NCI-H1694 (cell line): Measurements from ENCODE around the gene SECISBP2L.

ENCODE experiments used
- DNase-seq: peaks from one replicate; lab custom pipeline; 2025; lab: John Stamatoyannopoulos, UW

SECISBP2L gene

GRCh38 chr15:48963524-48964113 is 82.6 kb downstream of the SECISBP2L start, which contains the start of gene SHC4:
Gene SHC4 (minus strand): TSS chr15:48963919. CDS start chr15:48963015, 904 bp downstream.
- peak; percentile 61 for DNase-seq

- no peak for DNase-seq
These were observed 83.4 kb downstream of the SECISBP2L start for GRCh38 chr15:48962662-48963523.

- DNase-seq = no peak
These were observed 90.3 kb downstream of the SECISBP2L start for GRCh38 chr15:48955967-48956366.

DNA sequence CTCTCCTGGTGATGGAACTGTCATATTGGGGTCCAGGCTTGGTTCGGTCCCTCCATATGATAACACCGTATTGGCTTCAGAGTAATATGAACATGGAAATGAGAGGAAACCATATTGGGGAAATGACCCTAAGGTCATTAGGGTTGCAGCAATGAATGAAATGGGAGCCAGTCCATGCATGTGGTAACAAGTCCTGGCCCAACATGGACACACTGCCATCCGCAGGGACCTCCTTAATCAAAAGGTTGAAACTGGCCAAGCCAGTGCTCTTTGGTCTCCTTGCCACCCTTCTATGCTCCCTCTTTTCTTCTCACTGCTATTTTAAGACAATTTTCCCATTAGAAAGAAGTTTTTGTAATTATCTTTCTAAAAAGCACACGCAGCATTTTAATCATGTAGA is 90.9 kb downstream of the SECISBP2L start:
- no peak for DNase-seq

DNA sequence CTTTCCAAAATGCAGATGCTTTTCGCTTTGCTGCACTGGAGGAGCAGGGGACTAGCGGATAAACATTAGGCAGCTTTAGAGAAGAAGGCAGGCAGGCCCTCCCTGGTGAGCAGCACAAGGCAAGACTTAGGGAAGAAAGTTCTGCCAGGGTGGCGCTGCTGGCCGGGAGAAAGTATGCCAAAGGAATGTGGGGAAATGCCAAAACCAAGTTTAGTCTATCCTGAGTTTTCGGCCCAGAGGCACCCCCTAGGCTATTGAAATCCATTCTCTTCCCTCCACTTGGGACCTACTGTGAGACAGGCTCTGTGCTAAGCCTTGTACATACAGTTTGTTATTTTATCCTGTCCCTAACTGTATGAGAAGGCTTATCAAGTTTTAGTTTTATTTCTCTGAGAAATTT is 91.7 kb downstream of the SECISBP2L start:
- DNase-seq = no peak

GRCh38 chr15:48946840-48947187 is 99.4 kb downstream of the SECISBP2L start:
- no peak for DNase-seq

DNA sequence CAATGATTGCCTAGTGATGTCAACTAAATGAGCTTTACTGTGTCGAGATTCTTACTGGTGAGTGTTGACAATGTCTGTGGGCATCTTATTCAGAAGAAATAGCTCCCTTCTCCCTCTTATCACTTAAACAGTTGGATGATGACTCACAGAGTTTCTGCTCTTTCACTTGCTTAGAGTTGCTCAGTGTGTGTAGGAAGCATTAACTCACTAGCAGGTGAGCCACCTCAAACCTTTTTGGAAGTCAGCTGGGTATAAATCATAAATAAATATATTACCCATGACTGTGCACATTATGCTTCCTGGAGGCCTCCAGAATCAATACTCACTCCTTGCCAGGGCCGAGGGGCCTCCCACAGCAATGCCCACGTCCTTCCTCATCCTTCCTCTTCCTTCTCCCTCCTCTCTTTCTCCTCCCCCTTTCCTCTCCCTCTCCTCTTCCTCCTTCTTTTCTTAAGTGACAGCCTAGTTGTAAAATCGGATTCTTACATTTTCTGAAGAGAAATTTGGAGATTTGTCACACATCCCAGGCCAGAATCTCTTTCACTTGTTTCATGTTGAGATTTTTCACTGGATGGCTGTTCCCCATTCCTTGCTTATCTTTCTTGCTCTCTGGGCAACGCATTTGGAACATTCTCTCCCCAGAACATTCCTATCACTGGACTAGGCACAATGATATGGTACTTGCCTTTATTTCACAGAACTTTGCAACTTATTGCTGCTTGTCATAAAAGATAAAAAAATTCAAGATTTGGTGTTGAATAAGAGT is 100.0 kb downstream of the SECISBP2L start:
- no peak for DNase-seq

- no peak for DNase-seq
These were observed 100.9 kb downstream of the SECISBP2L start for GRCh38 chr15:48945386-48945785.

DNA sequence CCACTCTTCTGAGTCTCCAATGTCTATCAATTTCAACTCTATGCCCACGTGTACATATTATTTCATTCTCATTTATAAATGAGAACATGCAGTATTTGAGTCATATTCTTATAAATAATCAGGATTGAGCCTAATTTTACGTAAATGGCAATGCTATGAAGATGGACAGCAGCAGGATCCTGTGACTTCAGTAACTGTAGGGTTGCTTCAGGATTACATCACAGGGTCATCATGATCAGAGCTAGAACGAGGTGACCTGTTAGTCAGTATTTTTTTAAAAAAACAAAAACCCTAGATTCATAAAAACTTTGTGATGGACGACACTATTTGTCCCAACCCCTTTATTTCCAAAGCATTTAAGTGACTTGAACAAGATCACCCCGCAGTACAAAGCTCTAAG is 104.3 kb downstream of the SECISBP2L start:
- DNase-seq = no peak

DNA sequence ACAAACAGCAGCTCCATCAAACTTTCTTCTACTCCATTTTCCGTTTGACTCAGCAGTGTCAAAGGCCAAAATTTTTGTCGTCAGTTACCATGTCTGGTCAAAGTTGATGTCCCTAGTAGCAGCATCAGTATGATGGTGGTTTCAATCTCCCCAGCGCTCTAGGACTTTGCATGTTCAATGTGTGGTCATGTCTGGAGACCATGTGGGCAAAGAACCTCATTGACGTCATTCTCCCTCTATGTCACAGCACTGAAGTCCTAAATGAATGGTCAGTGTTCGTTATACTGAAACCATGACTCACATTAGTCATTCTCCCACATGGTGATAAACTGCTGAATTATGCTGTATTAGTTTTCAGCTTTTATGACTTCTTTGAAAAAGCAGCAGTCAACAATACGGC is 105.7 kb downstream of the SECISBP2L start:
- no peak for DNase-seq

DNA sequence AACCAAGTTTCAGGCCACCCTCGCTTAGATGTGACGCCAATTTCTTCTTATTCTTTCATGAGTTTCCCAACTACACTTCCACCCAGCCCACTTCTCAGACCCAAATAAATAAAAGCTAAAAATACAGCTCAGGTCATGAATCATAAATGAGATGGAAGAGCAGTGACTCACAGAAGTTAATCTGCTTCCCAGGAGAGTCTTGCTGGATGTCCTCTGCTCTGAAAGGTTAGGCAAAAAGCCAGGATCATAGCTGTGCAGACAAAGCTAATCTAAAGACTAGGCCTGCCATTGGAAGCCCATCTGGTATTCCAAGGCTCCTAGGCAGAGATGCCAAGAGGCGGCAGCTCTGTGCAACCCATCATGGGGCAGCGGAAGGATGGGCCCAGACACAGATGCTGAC is 106.6 kb downstream of the SECISBP2L start:
- DNase-seq = no peak
